ENCODE measurements around the gene SLC5A7. TPM values are rescaled to one million over a fixed set of nuclear protein-coding genes. Genes with fewer than 3 reads are reported as not detected.

SLC5A7 gene
- polyA plus RNA-seq, 1 donor from 2014 or later = not detected

DNA sequence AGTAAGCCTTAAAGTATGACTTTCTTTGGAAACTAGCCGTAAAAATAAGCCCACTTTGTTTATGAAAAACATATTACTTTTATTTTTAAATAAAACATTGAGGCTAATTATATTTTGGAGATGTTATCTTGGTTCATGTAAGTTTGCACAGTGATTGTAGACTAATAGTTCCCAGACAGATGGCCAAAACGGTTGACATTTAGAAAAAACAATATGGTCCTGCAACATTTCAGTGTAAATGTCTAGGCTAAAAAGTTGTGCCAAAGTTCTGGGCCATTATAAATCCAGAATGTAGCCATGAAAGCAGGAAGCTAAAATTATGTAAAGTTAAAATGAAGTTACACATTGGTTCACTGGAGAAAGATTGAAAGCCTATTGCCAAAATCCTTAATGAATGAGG is 43.6 kb downstream of the SLC5A7 start:
- Histone ChIP-seq H3K27me3 (ENCODE audit: insufficient read depth, low read depth, low read length) (no peaks in the 10 kb centered on the region), H3K79me2 (replicated peaks; ENCODE audit: insufficient read depth, low read length) (no peaks in the 10 kb centered on the region), H3K4me2 (ENCODE audit: low read length) (no peak overlapping the region), H3K36me3 (ENCODE audit: insufficient read depth, low read length) (no peaks in the 10 kb centered on the region), H4K20me1 (ENCODE audit: insufficient read depth) (no peaks in the 10 kb centered on the region), H3K9me2 (ENCODE audit: insufficient read depth, low read length) (no peaks in the 10 kb centered on the region), H3K9me3 (ENCODE audit: low read length) (no peaks in the 10 kb centered on the region), H2AFZ (ENCODE audit: low read depth, low read length) (no peak overlapping the region), H3K27ac (ENCODE audit: low read length) (no peak overlapping the region), H3F3A (ENCODE audit: insufficient read depth, low read length, poor library complexity, severe bottlenecking) (no peaks in the 10 kb centered on the region), H3K4me3 (ENCODE audit: low read length) (no peak overlapping the region), H3K9ac (ENCODE audit: low read length) (no peak overlapping the region)
- no peak for TF ChIP-seq MXI1 (conservative IDR thresholded peaks at IDR 0.05; ENCODE audit: poor library complexity, severe bottlenecking)
- no peak for TF ChIP-seq EP300 (conservative IDR thresholded peaks at IDR 0.05; ENCODE audit: poor library complexity, severe bottlenecking)
- no peak for TF ChIP-seq POLR2AphosphoS5 (IDR thresholded peaks at IDR 0.05)

DNA sequence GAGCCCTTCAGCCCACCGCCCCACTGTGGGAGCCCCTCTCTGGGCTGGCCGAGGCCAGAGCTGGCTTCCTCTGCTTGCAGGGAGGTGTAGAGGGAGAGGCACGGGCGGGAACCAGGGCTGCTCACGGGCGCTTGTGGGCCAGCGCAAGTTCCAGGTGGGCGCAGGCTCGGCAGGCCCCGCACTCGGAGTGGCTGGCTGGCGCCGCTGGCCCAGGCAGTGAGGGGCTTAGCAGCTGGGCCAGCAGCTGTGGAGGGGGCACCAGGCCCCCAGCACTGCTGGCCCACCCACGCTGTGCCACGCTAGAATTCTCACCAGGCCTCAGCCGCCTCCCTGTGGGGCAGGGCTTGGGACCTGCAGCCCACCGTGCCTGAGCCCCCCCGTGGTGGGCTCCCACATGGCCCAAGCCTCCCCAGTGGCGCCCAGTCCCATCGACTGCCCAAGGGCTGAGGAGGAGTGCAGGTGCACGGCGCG is 45.2 kb downstream of the SLC5A7 start:
- Histone ChIP-seq H4K20me1 (ENCODE audit: insufficient read depth) (no peaks in the 10 kb centered on the region), H3K9me3 (ENCODE audit: low read length) (no peaks in the 10 kb centered on the region), H3K4me2 (ENCODE audit: low read length) (no peak overlapping the region), H3K27ac (ENCODE audit: low read length) (no peak overlapping the region), H3K4me3 (ENCODE audit: low read length) (no peak overlapping the region), H2AFZ (ENCODE audit: low read depth, low read length) (no peak overlapping the region), H3K9me2 (ENCODE audit: insufficient read depth, low read length) (no peaks in the 10 kb centered on the region), H3K27me3 (ENCODE audit: insufficient read depth, low read depth, low read length) (no peaks in the 10 kb centered on the region), H3K36me3 (ENCODE audit: insufficient read depth, low read length) (no peaks in the 10 kb centered on the region), H3K79me2 (replicated peaks; ENCODE audit: insufficient read depth, low read length) (no peaks in the 10 kb centered on the region), H3F3A (ENCODE audit: insufficient read depth, low read length, poor library complexity, severe bottlenecking) (no peaks in the 10 kb centered on the region), H3K9ac (ENCODE audit: low read length) (no peak overlapping the region)
- no peak for TF ChIP-seq TAF1 (IDR thresholded peaks at IDR 0.05; ENCODE audit: low read depth)

- H3K36me3 ChIP-seq (ENCODE audit: insufficient read depth, low read length) = no peaks in the 10 kb centered on the region
- H3K9ac ChIP-seq (ENCODE audit: low read length) = no peak overlapping the region
- no peak overlapping the region for H3K4me2 ChIP-seq (ENCODE audit: low read length)
- no peaks in the 10 kb centered on the region for H3F3A ChIP-seq (ENCODE audit: insufficient read depth, low read length, poor library complexity, severe bottlenecking)
- no peak for TF ChIP-seq EP300 (conservative IDR thresholded peaks at IDR 0.05; ENCODE audit: poor library complexity, severe bottlenecking)
- TF ChIP-seq, protein P1, sequence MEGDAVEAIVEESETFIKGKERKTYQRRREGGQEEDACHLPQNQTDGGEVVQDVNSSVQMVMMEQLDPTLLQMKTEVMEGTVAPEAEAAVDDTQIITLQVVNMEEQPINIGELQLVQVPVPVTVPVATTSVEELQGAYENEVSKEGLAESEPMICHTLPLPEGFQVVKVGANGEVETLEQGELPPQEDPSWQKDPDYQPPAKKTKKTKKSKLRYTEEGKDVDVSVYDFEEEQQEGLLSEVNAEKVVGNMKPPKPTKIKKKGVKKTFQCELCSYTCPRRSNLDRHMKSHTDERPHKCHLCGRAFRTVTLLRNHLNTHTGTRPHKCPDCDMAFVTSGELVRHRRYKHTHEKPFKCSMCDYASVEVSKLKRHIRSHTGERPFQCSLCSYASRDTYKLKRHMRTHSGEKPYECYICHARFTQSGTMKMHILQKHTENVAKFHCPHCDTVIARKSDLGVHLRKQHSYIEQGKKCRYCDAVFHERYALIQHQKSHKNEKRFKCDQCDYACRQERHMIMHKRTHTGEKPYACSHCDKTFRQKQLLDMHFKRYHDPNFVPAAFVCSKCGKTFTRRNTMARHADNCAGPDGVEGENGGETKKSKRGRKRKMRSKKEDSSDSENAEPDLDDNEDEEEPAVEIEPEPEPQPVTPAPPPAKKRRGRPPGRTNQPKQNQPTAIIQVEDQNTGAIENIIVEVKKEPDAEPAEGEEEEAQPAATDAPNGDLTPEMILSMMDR (IDR thresholded peaks at IDR 0.05; ENCODE audit: poor library complexity, severe bottlenecking) = no peak
- TF ChIP-seq, protein P2, sequence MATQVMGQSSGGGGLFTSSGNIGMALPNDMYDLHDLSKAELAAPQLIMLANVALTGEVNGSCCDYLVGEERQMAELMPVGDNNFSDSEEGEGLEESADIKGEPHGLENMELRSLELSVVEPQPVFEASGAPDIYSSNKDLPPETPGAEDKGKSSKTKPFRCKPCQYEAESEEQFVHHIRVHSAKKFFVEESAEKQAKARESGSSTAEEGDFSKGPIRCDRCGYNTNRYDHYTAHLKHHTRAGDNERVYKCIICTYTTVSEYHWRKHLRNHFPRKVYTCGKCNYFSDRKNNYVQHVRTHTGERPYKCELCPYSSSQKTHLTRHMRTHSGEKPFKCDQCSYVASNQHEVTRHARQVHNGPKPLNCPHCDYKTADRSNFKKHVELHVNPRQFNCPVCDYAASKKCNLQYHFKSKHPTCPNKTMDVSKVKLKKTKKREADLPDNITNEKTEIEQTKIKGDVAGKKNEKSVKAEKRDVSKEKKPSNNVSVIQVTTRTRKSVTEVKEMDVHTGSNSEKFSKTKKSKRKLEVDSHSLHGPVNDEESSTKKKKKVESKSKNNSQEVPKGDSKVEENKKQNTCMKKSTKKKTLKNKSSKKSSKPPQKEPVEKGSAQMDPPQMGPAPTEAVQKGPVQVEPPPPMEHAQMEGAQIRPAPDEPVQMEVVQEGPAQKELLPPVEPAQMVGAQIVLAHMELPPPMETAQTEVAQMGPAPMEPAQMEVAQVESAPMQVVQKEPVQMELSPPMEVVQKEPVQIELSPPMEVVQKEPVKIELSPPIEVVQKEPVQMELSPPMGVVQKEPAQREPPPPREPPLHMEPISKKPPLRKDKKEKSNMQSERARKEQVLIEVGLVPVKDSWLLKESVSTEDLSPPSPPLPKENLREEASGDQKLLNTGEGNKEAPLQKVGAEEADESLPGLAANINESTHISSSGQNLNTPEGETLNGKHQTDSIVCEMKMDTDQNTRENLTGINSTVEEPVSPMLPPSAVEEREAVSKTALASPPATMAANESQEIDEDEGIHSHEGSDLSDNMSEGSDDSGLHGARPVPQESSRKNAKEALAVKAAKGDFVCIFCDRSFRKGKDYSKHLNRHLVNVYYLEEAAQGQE (IDR thresholded peaks at IDR 0.05; ENCODE audit: borderline replicate concordance) = no peak
- TF ChIP-seq SMC3 (conservative IDR thresholded peaks at IDR 0.05; ENCODE audit: poor library complexity) = no peak
- TF ChIP-seq MXI1 (conservative IDR thresholded peaks at IDR 0.05; ENCODE audit: poor library complexity, severe bottlenecking) = no peak
- no peak for TF ChIP-seq TAF1 (IDR thresholded peaks at IDR 0.05; ENCODE audit: low read depth)
- no peak for TF ChIP-seq POLR2AphosphoS5 (IDR thresholded peaks at IDR 0.05)
- TF ChIP-seq EZH2 (IDR thresholded peaks at IDR 0.05; ENCODE audit: borderline replicate concordance, insufficient read depth, low read length, poor library complexity, severe bottlenecking) = no peak
- TF ChIP-seq RAD21 (conservative IDR thresholded peaks at IDR 0.05) = no peak
- no peaks in the 10 kb centered on the region for H3K27me3 ChIP-seq (ENCODE audit: insufficient read depth, low read depth, low read length)
- no peak overlapping the region for H3K27ac ChIP-seq (ENCODE audit: low read length)
- H3K9me3 ChIP-seq (ENCODE audit: low read length) = no peaks in the 10 kb centered on the region
- no peaks in the 10 kb centered on the region for H3K79me2 ChIP-seq (replicated peaks; ENCODE audit: insufficient read depth, low read length)
- no peak overlapping the region for H3K4me3 ChIP-seq (ENCODE audit: low read length)
- no peaks in the 10 kb centered on the region for H4K20me1 ChIP-seq (ENCODE audit: insufficient read depth)
- no peaks in the 10 kb centered on the region for H3K9me2 ChIP-seq (ENCODE audit: insufficient read depth, low read length)
- no peak overlapping the region for H2AFZ ChIP-seq (ENCODE audit: low read depth, low read length)
These were observed 48.5 kb downstream of the SLC5A7 start for GRCh38 chr2:108034843-108035242.
